Skeletal muscle tissue (tissue), 4 donors: Measurements from ENCODE around the gene NCK1. TPM values are rescaled to one million over a fixed set of nuclear protein-coding genes. Genes with fewer than 3 reads are reported as not detected.

Experiments
- H3K27ac ChIP-seq: one replicate; pipeline ENCODE4 v1.7.0; 2013; ENCODE audit warnings: mild to moderate bottlenecking, low read depth, low read length, inconsistent platforms
- H3K27me3 ChIP-seq, 3 donors: one replicate each; pipeline ENCODE4 v1.7.0; 2013; ENCODE audit warnings: low read length in 3 of 3; ENCODE audit not compliant: control insufficient read depth in 3 of 3, insufficient read depth in 3 of 3
- H3K36me3 ChIP-seq, 3 donors: one replicate each; pipeline ENCODE4 v1.7.0; 2013; ENCODE audit warnings: low read length in 3 of 3; ENCODE audit not compliant: control insufficient read depth in 3 of 3, insufficient read depth in 3 of 3
- H3K4me1 ChIP-seq, 3 donors: one replicate each; pipeline ENCODE4 v1.7.0; 2013; ENCODE audit warnings: low read length in 3 of 3, mild to moderate bottlenecking in 3 of 3; ENCODE audit not compliant: control insufficient read depth in 3 of 3, insufficient read depth in 3 of 3
- H3K4me3 ChIP-seq, 3 donors: one replicate each; pipeline ENCODE4 v1.7.0; 2013; ENCODE audit warnings: low read length in 3 of 3
- H3K9ac ChIP-seq, 3 donors: one replicate each; pipeline ENCODE4 v1.7.0; 2013; ENCODE audit warnings: low read length in 3 of 3, mild to moderate bottlenecking in 3 of 3, moderate library complexity in 2 of 3, low read depth in 1 of 3
- H3K9me3 ChIP-seq, 3 donors: one replicate each; pipeline ENCODE4 v1.7.0; 2013; ENCODE audit warnings: low read length in 3 of 3; ENCODE audit not compliant: control insufficient read depth in 3 of 3
- total RNA-seq: library from RNA; depleted of rRNA; stranded (reverse); fragments of >200 nt; gene quantifications from one replicate; pipeline ENCODE4 v1.2.3, GENCODE V29; 2014
- donor health status: Osteomylitis.

The NCK1 gene
- total RNA-seq = 36.5 TPM

DNA sequence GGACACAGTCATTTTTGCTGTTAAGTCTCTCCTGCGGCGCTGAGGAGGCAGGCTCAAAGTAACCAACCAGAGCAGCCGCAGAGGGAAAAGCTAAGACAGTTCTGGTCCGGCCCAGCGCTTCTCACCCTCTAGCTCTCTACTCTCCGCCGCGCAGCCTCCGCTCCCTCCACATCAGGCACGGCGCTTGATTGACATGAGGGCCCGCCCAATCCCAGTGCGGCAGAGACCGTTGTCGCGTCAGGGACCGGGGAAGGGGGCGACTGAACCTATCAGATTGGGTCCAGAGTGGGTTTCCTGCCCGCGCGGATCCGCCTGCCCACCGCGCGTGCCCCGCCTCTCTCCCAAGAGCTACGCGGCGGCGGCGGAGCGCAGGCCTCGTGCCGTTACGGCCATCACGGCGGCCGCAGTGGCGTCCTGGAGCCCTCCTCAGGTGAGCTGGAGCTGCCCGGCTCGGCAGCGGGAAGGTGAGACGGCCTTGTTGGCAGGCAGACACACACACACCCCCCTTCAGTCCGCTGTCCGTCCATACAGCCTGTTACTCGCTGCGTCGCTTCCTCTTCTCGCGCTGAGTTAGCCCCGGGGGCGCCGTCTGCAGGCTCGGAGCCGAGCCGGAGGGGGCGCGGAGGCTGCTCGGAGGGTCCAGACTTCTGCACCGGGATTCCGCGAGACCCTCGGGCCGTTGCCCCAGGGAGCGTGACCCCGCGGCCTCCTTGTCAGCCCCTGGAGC, at the start of gene NCK1:
TSS of gene NCK1 (plus strand) at position 319 of the 727 bp plus-strand sequence. CDS start 65,794 bp downstream, outside the sequence.
- Histone ChIP-seq H3K4me3 (peak within 1 kb of the TSS; percentile 84 to 97 (median 91)), H3K36me3 (no peaks in the 10 kb centered on the region), H3K27me3 (no peaks in the 10 kb centered on the region), H3K9ac (peak within 1 kb of the TSS; percentile 89 to 94 (median 92)), H3K27ac (peak within 1 kb of the TSS; percentile 91), H3K9me3 (no peaks in the 10 kb centered on the region), H3K4me1 (peaks cover 8 to 16% (median 15%) of the 10 kb centered on the region in 3 donors)

- H3K27me3 ChIP-seq = peaks cover 0 to 26% (median 17%) of the 10 kb centered on the region in 3 donors
- H3K27ac ChIP-seq = no peak overlapping the region
- H3K36me3 ChIP-seq = no peaks in the 10 kb centered on the region
- H3K9ac ChIP-seq = no peak overlapping the region
- H3K4me3 ChIP-seq = no peak overlapping the region
- H3K9me3 ChIP-seq = no peaks in the 10 kb centered on the region
- H3K4me1 ChIP-seq = peaks cover 7 to 18% (median 14%) of the 10 kb centered on the region in 3 donors
Measured at GRCh38 chr3:136817448-136817847, 44.6 kb upstream of the NCK1 start.

DNA sequence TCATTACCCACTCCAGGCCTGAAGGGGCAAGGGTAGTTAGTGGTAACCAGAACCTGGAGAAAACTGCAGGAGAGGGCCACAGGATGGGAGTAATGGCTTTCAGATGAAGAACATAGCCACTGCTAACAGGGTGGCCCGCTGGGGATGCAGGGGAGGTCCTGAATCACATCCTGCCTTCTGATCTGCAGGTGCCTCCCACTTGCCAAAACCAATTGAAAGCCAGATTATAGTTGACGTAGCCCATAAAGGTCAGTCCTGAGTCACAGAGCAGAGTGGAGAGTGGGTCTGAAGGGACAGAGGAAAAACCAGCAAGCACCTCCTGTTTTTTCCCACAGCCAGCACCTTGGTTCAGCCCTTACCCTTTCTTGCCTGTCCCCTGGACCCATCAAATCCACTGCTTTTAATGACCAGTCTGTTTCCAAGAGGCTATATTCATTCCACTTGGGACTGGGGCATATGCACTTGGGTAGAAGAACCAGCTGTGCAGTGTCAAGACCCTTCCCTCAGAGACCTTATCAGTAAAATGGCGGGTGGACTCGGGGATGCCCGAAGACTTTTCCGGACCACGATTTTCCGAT, 43.7 kb upstream of the NCK1 start:
- H3K9ac ChIP-seq = peak overlapping the region; percentile 63 to 80 (median 71)
- H3K4me1 ChIP-seq = peaks cover 7 to 18% (median 14%) of the 10 kb centered on the region in 3 donors
- H3K27ac ChIP-seq = peak overlapping the region; percentile 41
- no peaks in the 10 kb centered on the region for H3K9me3 ChIP-seq
- H3K36me3 ChIP-seq = no peaks in the 10 kb centered on the region
- peaks cover 0 to 26% (median 17%) of the 10 kb centered on the region in 3 donors for H3K27me3 ChIP-seq
- peak overlapping the region; percentile 73 to 89 (median 75) for H3K4me3 ChIP-seq

DNA sequence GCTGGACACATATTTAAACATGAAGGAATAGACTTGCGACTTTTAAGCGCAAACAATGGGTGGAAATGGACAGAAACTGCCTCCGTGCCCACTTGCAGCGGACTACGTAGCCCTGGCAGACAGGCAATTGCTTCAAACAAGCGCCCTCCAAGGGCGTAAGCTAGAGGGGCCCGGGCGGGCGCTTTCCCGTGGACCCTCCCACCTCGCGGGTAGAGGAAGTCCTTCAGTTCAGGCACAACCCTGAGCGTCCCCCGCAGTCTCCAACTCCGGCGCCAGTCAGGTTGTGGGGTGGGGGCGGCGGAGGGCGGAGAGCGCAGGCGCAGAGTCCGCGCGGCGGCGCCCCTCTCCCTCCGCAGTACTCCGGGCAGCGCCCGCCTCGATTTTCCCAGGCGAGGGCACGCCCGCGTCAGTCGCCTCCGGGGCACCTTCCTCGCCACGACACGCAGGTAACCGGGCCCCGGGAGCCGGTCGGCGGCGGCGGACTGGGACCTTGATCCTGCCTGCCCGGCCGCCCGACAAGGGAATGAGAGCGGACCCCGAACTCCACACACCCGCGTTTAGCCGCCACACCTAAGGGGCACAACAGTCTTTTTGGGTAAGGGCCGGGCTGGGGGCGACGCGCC, 43.1 kb upstream of the NCK1 start, which contains the start of gene SLC35G2:
TSS of gene SLC35G2 (plus strand) at position 358 of the 623 bp plus-strand sequence. CDS start 35,335 bp downstream, outside the sequence.
- Histone ChIP-seq H3K27ac (peak within 1 kb of the TSS; percentile 41), H3K27me3 (peaks cover 0 to 26% (median 17%) of the 10 kb centered on the region in 3 donors), H3K9me3 (no peaks in the 10 kb centered on the region), H3K36me3 (no peaks in the 10 kb centered on the region), H3K4me1 (peaks cover 7 to 18% (median 14%) of the 10 kb centered on the region in 3 donors), H3K4me3 (peak within 1 kb of the TSS; percentile 73 to 89 (median 75)), H3K9ac (peak within 1 kb of the TSS; percentile 63 to 80 (median 71))

DNA sequence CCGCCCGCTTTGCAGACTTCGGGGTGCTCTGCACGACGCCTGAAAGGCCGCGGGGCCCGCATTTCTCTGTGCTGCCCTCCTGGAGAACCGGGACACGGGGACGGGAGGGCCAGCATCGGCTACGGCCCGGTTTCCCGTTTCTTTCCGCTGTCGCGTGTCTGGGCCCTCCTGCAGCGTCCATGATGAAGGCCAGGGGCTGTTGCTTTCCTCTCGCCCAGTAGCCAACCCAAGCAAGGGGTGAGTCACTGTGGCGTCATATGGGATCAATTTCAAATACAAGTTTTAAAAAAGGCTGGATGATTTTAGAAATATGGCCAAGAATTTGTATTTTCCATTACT, 42.6 kb upstream of the NCK1 start:
- Histone ChIP-seq H3K27me3 (peaks cover 0 to 26% (median 17%) of the 10 kb centered on the region in 3 donors), H3K36me3 (no peaks in the 10 kb centered on the region), H3K9ac (peak overlapping the region; percentile 63 to 80 (median 71)), H3K27ac (peak overlapping the region; percentile 41), H3K9me3 (no peaks in the 10 kb centered on the region), H3K4me1 (peaks cover 7 to 18% (median 14%) of the 10 kb centered on the region in 3 donors), H3K4me3 (peak overlapping the region; percentile 73 to 89 (median 75))

DNA sequence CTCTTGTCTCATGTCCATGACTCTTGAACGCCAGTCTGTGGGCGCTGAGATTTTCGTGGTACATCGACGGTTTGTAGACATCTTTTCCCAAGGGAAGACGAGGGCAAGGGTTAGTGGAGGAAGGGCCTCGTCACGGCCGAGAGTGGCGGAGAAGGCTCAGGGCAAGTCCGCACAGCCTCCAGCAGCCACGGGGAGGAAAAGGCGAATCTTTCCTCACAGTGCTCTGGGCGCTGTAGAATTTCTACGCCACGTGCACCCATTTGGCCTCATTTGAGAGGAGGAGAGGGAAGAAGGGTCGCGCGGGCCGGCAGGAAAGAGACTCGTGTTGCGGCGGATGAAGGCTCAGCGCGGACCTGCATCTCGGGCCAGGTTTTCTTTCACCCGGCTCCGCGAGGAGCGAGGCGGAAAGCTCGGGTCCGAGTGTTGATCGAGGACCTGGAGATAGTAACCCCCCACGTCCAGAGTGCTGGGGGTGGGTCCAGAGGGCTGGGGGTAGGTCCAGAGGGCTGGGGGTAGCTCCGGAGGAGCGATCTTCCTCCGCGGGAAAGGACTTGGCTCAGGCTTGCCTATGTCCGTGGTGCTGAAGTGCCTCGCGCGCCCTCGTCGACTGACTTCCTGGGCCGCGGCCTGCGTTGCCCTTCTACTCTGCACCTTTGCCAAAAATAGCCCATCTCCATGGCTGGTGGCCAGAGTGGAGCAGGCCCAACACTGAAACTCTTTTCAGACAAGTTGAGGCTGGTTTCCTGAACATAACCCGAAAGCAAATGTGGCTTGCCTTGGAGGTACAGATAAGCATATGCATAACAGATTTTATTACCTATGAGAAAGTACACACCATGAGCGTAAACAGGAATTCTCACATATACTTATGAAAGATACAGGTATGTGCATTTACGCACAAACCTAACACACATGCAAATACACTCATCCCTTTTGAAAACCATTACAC, 42.0 kb upstream of the NCK1 start:
- peak overlapping the region; percentile 43 to 80 (median 71) for H3K9ac ChIP-seq
- peak overlapping the region; percentile 41 for H3K27ac ChIP-seq
- no peaks in the 10 kb centered on the region for H3K9me3 ChIP-seq
- H3K4me1 ChIP-seq = peaks cover 7 to 18% (median 14%) of the 10 kb centered on the region in 3 donors
- peaks cover 0 to 26% (median 17%) of the 10 kb centered on the region in 3 donors for H3K27me3 ChIP-seq
- H3K4me3 ChIP-seq = peak overlapping the region; percentile 73 to 89 (median 75)
- no peaks in the 10 kb centered on the region for H3K36me3 ChIP-seq

DNA sequence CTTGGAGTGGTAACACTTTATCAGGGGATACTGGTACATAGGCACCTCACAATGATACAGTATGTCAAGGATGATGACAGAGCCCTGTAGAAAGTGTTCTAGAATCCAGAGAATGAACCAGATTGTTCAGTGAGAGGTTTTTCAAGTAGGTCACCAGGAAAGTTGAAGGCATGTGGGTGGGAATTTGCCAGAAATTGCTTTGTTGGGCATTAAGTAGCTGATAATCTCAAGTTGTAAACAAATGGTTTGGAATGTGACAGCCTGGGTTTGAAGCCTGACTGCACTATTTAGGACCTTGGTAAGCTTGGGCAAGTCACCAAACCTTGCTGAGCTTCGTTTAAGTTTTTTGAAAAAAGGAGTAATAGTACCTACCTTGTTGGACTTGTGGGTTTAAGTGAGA, 30.5 kb upstream of the NCK1 start:
- H3K9me3 ChIP-seq = no peaks in the 10 kb centered on the region
- no peak overlapping the region for H3K4me3 ChIP-seq
- H3K27me3 ChIP-seq = no peaks in the 10 kb centered on the region
- no peak overlapping the region for H3K9ac ChIP-seq
- H3K4me1 ChIP-seq = peaks cover 0 to 3% (median under 1%) of the 10 kb centered on the region in 3 donors
- H3K27ac ChIP-seq = no peak overlapping the region
- no peaks in the 10 kb centered on the region for H3K36me3 ChIP-seq

DNA sequence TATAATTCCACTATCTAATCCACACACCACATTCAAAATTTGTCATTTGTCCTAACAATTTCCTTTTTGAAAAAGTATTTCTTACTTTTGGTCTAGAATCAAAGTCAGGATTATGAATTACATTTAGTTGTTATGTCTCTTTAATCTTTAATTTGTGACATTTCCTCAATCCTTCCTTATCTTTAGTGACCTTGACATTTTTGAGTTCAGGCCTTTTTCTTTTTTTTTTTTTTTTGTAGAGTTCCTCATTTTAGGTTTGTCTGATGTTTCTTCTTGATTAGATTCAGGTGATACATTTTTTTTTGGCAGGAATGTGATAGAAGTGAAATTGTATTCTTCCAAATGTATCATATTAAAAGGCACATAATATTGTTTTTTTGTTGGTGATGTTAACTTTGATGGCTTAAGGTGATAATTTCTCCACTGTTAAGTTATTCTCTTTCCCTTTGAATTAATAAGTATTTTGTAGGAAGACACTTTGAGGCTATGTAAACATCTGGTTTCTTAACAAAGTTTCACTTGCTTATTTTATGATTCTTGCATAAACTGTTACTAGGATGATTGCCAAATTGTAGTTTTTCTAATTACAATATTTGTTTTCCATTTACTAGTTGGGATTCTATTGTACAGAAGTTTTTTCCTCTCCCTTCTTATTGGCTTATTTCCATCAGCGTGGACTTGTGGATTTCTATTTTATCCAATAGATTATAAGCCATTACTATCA, 26.8 kb upstream of the NCK1 start:
- Histone ChIP-seq H3K9me3 (no peaks in the 10 kb centered on the region), H3K36me3 (no peaks in the 10 kb centered on the region), H3K9ac (no peak overlapping the region), H3K27ac (no peak overlapping the region), H3K27me3 (no peaks in the 10 kb centered on the region), H3K4me3 (no peak overlapping the region), H3K4me1 (peaks cover 5 to 9% (median 6%) of the 10 kb centered on the region in 3 donors)
